Neural progenitor cell (in vitro differentiated cells): ENCODE measurements around the gene ABHD11. TPM values are rescaled to one million over a fixed set of nuclear protein-coding genes. Genes with fewer than 3 reads are reported as not detected.
"Not testable (repeated sequence)": the region's sequence is repeated elsewhere in the genome, so short reads cannot be mapped to it uniquely, and the experiment has no call there.

Experiments
- DNase-seq: peaks from one replicate; pipeline ENCODE4 v3.0.0-alpha.2; 2016; ENCODE audit warnings: low spot score
- H2AFZ ChIP-seq: fragments of 200-600 bp; sonication (generic); replicated peaks from 2 replicates; pipeline ENCODE4 v1.6.1; 2016; ENCODE audit warnings: antibody characterized with exemption
- H3F3A ChIP-seq: fragments of 200-600 bp; sonication (generic); 2 replicates; pipeline ENCODE4 v1.6.1; 2016; ENCODE audit warnings: antibody characterized with exemption, low read depth
- H3K27ac ChIP-seq: fragments of 200-600 bp; sonication (generic); 2 replicates; pipeline ENCODE4 v1.5.1; 2016; ENCODE audit warnings: mild to moderate bottlenecking
- H3K27me3 ChIP-seq: fragments of 200-600 bp; sonication (generic); 2 replicates; pipeline ENCODE4 v1.6.1; 2016; ENCODE audit warnings: mild to moderate bottlenecking, moderate library complexity
- H3K36me3 ChIP-seq: fragments of 200-600 bp; sonication (generic); 2 replicates; pipeline ENCODE4 v1.5.1; 2016
- H3K4me1 ChIP-seq: fragments of 200-600 bp; sonication (generic); 2 replicates; pipeline ENCODE4 v1.6.1; 2016; ENCODE audit warnings: mixed run types
- H3K4me2 ChIP-seq: fragments of 200-600 bp; sonication (generic); 2 replicates; pipeline ENCODE4 v1.6.1; 2016
- H3K4me3 ChIP-seq: fragments of 200-600 bp; sonication (generic); 2 replicates; pipeline ENCODE4 v1.5.1; 2016
- H3K79me2 ChIP-seq: fragments of 200-600 bp; sonication (generic); 2 replicates; pipeline ENCODE4 v1.6.1; 2016; ENCODE audit warnings: low read depth
- H3K9ac ChIP-seq: fragments of 200-600 bp; sonication (generic); 2 replicates; pipeline ENCODE4 v1.6.1; 2016
- H3K9me3 ChIP-seq: fragments of 200-600 bp; sonication (generic); 2 replicates; pipeline ENCODE4 v1.5.1; 2016; ENCODE audit warnings: low read depth
- H4K20me1 ChIP-seq: fragments of 200-600 bp; sonication (generic); 2 replicates; pipeline ENCODE4 v1.6.1; 2016; ENCODE audit warnings: low read depth
- H3K27ac Mint-ChIP-seq: 3 replicates; pipeline ENCODE4 v1.8.0; 2021; ENCODE audit warnings: mixed read lengths
- H3K27me3 Mint-ChIP-seq: 2 replicates; pipeline ENCODE4 v1.8.0; 2022; ENCODE audit warnings: low read depth, mild to moderate bottlenecking, inconsistent platforms, moderate library complexity, mixed read lengths; ENCODE audit not compliant: insufficient read depth
- H3K36me3 Mint-ChIP-seq: 3 replicates; pipeline ENCODE4 v1.8.0; 2021; ENCODE audit warnings: mixed read lengths
- H3K4me1 Mint-ChIP-seq: 3 replicates; pipeline ENCODE4 v1.8.0; 2021; ENCODE audit warnings: mixed read lengths
- H3K4me3 Mint-ChIP-seq: 3 replicates; pipeline ENCODE4 v1.8.0; 2021; ENCODE audit warnings: mild to moderate bottlenecking, moderate library complexity, mixed read lengths
- H3K9me3 Mint-ChIP-seq: 3 replicates; pipeline ENCODE4 v1.8.0; 2020; ENCODE audit warnings: mixed read lengths
- EZH2 ChIP-seq: fragments of 200-600 bp; sonication (generic); IDR thresholded peaks from 2 replicates; pipeline ENCODE4 v1.6.1; 2017; ENCODE audit warnings: antibody characterized with exemption, mild to moderate bottlenecking, moderate library complexity
- EZH2phosphoT487 ChIP-seq: fragments of 200-600 bp; sonication (generic); IDR thresholded peaks from 2 replicates; pipeline ENCODE4 v1.6.1; 2017; ENCODE audit warnings: antibody characterized with exemption
- total RNA-seq: library from RNA; depleted of rRNA; stranded (reverse); fragments of >200 nt; gene quantifications from 2 replicates; pipeline ENCODE4 v1.2.3, GENCODE V29; 2015; ENCODE audit warnings: low replicate concordance
- TF ChIP-seq, protein P1 (sequence below): fragments of 200-600 bp; sonication (generic); IDR thresholded peaks from 2 replicates; pipeline ENCODE4 v1.5.1; 2017; ENCODE audit warnings: antibody characterized with exemption, mild to moderate bottlenecking

Gene ABHD11
- total RNA-seq, 1 donor from 2014 or later, result 9.3 TPM

DNA sequence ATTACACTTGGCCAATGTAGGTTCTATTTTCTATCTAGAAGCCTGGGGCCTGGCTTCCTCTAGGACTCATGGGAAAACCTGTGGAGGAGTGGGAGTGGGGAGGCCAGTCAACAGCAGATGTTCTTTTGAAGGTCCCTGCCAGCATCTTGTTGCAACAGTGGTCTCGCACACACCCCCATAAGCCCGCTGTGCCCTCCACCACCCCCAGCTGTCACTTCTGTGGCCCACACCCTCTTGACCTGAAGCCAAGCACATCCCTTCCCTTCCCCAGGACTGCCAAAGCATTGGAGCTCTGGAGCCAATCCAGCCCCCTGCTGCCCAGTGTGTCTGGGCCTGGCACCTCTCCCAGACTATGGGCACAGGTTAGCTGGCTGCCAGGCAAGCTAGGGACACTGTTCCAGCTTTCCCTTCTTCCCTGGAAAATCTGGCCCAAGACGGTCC lies 17.2 kb downstream of the ABHD11 start:
- Mint-ChIP-seq H3K4me1 (peaks cover 9% of the 10 kb centered on the region), H3K9me3 (no peaks in the 10 kb centered on the region), H3K4me3 (peak overlapping the region; percentile 82), H3K36me3 (no peaks in the 10 kb centered on the region), H3K27ac (no peak overlapping the region), H3K27me3 (peaks cover 17% of the 10 kb centered on the region)
- Histone ChIP-seq H3K79me2 (peaks cover 10% of the 10 kb centered on the region), H3K4me1 (no peaks in the 10 kb centered on the region), H3K9ac (no peak overlapping the region), H3K4me3 (no peak overlapping the region), H2AFZ (no peak overlapping the region), H3K27me3 (peaks cover 33% of the 10 kb centered on the region), H4K20me1 (peaks cover 24% of the 10 kb centered on the region), H3K27ac (no peak overlapping the region), H3F3A (no peaks in the 10 kb centered on the region), H3K4me2 (no peak overlapping the region), H3K9me3 (no peaks in the 10 kb centered on the region), H3K36me3 (no peaks in the 10 kb centered on the region)
- DNase-seq, result no peak
- TF ChIP-seq, protein P1, sequence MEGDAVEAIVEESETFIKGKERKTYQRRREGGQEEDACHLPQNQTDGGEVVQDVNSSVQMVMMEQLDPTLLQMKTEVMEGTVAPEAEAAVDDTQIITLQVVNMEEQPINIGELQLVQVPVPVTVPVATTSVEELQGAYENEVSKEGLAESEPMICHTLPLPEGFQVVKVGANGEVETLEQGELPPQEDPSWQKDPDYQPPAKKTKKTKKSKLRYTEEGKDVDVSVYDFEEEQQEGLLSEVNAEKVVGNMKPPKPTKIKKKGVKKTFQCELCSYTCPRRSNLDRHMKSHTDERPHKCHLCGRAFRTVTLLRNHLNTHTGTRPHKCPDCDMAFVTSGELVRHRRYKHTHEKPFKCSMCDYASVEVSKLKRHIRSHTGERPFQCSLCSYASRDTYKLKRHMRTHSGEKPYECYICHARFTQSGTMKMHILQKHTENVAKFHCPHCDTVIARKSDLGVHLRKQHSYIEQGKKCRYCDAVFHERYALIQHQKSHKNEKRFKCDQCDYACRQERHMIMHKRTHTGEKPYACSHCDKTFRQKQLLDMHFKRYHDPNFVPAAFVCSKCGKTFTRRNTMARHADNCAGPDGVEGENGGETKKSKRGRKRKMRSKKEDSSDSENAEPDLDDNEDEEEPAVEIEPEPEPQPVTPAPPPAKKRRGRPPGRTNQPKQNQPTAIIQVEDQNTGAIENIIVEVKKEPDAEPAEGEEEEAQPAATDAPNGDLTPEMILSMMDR, result no peak
- no peak for TF ChIP-seq EZH2
- no peak for TF ChIP-seq EZH2phosphoT487

DNA sequence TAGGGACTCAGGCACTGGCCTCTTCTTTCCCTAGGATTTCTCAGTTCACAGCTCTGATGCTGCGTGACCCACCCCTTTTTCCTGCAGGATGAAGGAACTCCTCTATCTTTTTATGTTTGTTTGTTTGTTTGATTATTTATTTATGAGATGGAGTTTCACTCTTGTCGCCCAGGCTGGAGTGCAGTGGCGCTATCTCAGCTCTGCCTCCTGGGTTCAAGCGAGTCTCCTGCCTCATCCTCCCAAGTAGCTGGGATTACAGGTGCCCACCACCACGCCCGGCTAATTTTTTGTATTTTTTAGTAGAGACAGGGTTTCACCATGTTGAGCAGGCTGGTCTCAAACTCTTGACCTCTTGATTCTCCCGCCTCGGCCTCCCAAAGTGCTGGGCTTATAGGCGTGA lies 18.2 kb downstream of the ABHD11 start:
- not testable (repeated sequence) for H3K79me2 ChIP-seq, DNase-seq
- peaks cover 30% of the 10 kb centered on the region for H4K20me1 ChIP-seq

DNA sequence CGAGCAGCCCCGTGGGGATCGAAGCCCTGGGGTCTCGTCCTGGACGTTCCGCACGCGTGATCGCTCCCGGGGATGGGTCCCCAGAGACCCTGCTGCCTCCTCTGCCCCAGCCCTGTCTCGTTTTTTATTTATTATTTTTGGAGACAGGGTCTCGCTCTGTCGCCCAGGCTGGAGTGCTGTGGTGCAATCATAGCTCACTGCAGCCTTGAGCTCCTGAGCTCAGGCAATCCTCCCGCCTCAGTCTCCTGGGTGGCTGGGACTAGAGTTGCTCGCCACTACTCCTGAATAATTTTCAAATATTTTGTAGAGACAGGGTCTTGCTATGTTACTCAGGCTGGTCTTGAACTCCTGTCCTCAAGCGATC lies 18.8 kb downstream of the ABHD11 start:
- no peak overlapping the region for H2AFZ ChIP-seq
- no peak overlapping the region for H3K27ac ChIP-seq
- peak overlapping the region; percentile 73 for H3K4me2 ChIP-seq

More for the DNA sequence above, 18.2 kb downstream of the ABHD11 start:
- H3K27ac ChIP-seq, H3K4me1 ChIP-seq, H3K9me3 ChIP-seq, H3K4me2 ChIP-seq, H3K9me3 Mint-ChIP-seq, H2AFZ ChIP-seq, H3K27ac Mint-ChIP-seq, H3K36me3 ChIP-seq, H3K9ac ChIP-seq, H3F3A ChIP-seq, H3K4me3 ChIP-seq, H3K36me3 Mint-ChIP-seq: not testable (repeated sequence)
- H3K4me1 Mint-ChIP-seq, result peaks cover 14% of the 10 kb centered on the region
- H3K27me3 Mint-ChIP-seq, result peaks cover 17% of the 10 kb centered on the region
- peak overlapping the region; percentile 82 for H3K4me3 Mint-ChIP-seq
- peaks cover 33% of the 10 kb centered on the region for H3K27me3 ChIP-seq

More for the DNA sequence above, 18.8 kb downstream of the ABHD11 start:
- TF ChIP-seq EZH2 (no peak), EZH2phosphoT487 (no peak)
- TF ChIP-seq, protein P1, result no peak
- Histone ChIP-seq H3K9me3 (no peaks in the 10 kb centered on the region), H3K79me2 (peaks cover 10% of the 10 kb centered on the region), H3K4me1 (no peaks in the 10 kb centered on the region), H3F3A (no peaks in the 10 kb centered on the region), H3K4me3 (peak overlapping the region; percentile 42), H3K27me3 (peaks cover 33% of the 10 kb centered on the region), H3K9ac (no peak overlapping the region), H3K36me3 (no peaks in the 10 kb centered on the region), H4K20me1 (peaks cover 30% of the 10 kb centered on the region)
- Mint-ChIP-seq H3K9me3 (no peaks in the 10 kb centered on the region), H3K27ac (no peak overlapping the region), H3K36me3 (no peaks in the 10 kb centered on the region), H3K4me3 (peak overlapping the region; percentile 82), H3K4me1 (peaks cover 14% of the 10 kb centered on the region), H3K27me3 (peaks cover 15% of the 10 kb centered on the region)
- DNase-seq, result no peak
